HepG2 (cell line): ENCODE results near the gene TMEM200A. TPM values are rescaled to one million over a fixed set of nuclear protein-coding genes. Genes with fewer than 3 reads are reported as not detected.

Source experiments
- ATAC-seq: fragments of 200-7000 bp; cut with Tn5 transposase; 3 replicates; pipeline ENCODE4 v1.9.1; 2020; ENCODE audit warnings: mild to moderate bottlenecking, moderate library complexity
- BruUV-seq: library from RNA; stranded (reverse); fragments of 400-500 nt; replicated peaks from 2 replicates; lab custom pipeline; 2021; lab: Mats Ljungman, UMichigan
- CTCF ChIA-PET: fragments of 300-600 bp; formaldehyde crosslinking; extraction: SDS; loops from one replicate; lab custom pipeline; 2021; ENCODE audit warnings: low total read pairs, inconsistent platforms, low intra/inter-chr PET ratio; lab: Yijun Ruan, JAX
- POLR2A ChIA-PET: fragments of 350-600 bp; sonication (Branson Sonifier 250); formaldehyde crosslinking; loops from one replicate; lab custom pipeline; 2020; ENCODE audit warnings: antibody characterized with exemption, inconsistent platforms; lab: Yijun Ruan, JAX
- DNase-seq: peaks from one replicate; pipeline ENCODE4 v3.0.0-alpha.2; 2015; ENCODE audit warnings: low spot score
- FAIRE-seq: peaks from 3 replicates; lab custom pipeline; 2011; peaks lifted over from hg19 to GRCh38; lab: Jason Lieb, UNC
- H2AFZ ChIP-seq: one replicate; pipeline ENCODE4 v1.6.1; 2011; ENCODE audit warnings: low read length, inconsistent platforms
- H3K27ac ChIP-seq: fragments of 300-600 bp; 3 replicates; pipeline ENCODE4 v1.8.0; 2011; ENCODE audit warnings: mixed run types, mild to moderate bottlenecking, mixed read lengths, low read length, inconsistent platforms; ENCODE audit not compliant: insufficient read depth; ENCODE audit errors: extremely low read length
- H3K27me3 ChIP-seq, 2 experiments: fragments of 200-600 bp in 1 of 2; 2 replicates in 1 of 2; 3 replicates in 1 of 2; pipeline versions ENCODE4 v1.6.0 to v1.8.0; 2011; ENCODE audit warnings: low read length in 2 of 2, mild to moderate bottlenecking in 2 of 2, moderate library complexity in 2 of 2, inconsistent platforms in 1 of 2; ENCODE audit not compliant: insufficient read depth in 2 of 2, control insufficient read depth in 1 of 2
- H3K36me3 ChIP-seq, 2 experiments: fragments of 200-600 bp in 1 of 2; replicated peaks in 1 of 2; 2 replicates in 1 of 2; 3 replicates in 1 of 2; pipeline versions ENCODE4 v1.5.1 to v1.8.0; 2011; ENCODE audit warnings: low read length in 2 of 2, inconsistent platforms in 1 of 2; ENCODE audit not compliant: insufficient read depth in 2 of 2, control insufficient read depth in 1 of 2
- H3K4me1 ChIP-seq: 2 replicates; pipeline ENCODE4 v1.5.1; 2012; ENCODE audit warnings: low read length, inconsistent platforms; ENCODE audit not compliant: insufficient read depth
- H3K4me2 ChIP-seq: 2 replicates; pipeline ENCODE4 v1.6.0; 2011; ENCODE audit warnings: low read depth, low read length, inconsistent platforms
- H3K4me3 ChIP-seq, 3 experiments: fragments of 200-600 bp in 1 of 3; sonication (generic), shearing (Covaris generic) in 1 of 3; replicated peaks in 1 of 3; 2 replicates each; pipeline ENCODE4 v1.5.1; 2011 to 2016; ENCODE audit warnings: low read length in 3 of 3, inconsistent platforms in 2 of 3, low read depth in 2 of 3, mild to moderate bottlenecking in 2 of 3, control low read depth in 1 of 3, mixed read lengths in 1 of 3; ENCODE audit not compliant: insufficient read depth in 1 of 3
- H3K79me2 ChIP-seq: one replicate; pipeline ENCODE4 v1.6.1; 2011; ENCODE audit warnings: low read length, inconsistent platforms; ENCODE audit not compliant: insufficient read depth
- H3K9ac ChIP-seq: 2 replicates; pipeline ENCODE4 v1.6.0; 2011; ENCODE audit warnings: mild to moderate bottlenecking, low read depth, low read length, inconsistent platforms; ENCODE audit not compliant: insufficient read depth
- H3K9me3 ChIP-seq: 2 replicates; pipeline ENCODE4 v1.5.1; 2012; ENCODE audit warnings: mild to moderate bottlenecking, low read length
- H4K20me1 ChIP-seq: 2 replicates; pipeline ENCODE4 v1.6.0; 2011; ENCODE audit warnings: inconsistent platforms, mild to moderate bottlenecking, low read length, moderate library complexity; ENCODE audit not compliant: insufficient read depth
- AGO2 ChIP-seq: fragments of 200-400 bp; formaldehyde crosslinking; optimal IDR thresholded peaks from 2 replicates; pipeline ENCODE3; 2017; ENCODE audit warnings: mild to moderate bottlenecking, low read depth, low read length, moderate library complexity
- NFIC ChIP-seq: IDR thresholded peaks from 2 replicates; pipeline ENCODE4 v1.6.1; 2012; ENCODE audit warnings: mild to moderate bottlenecking, low read length, inconsistent platforms
- SAFB2 ChIP-seq: sonication (generic); formaldehyde crosslinking; IDR thresholded peaks from 2 replicates; pipeline ENCODE4 v1.5.1; 2020; ENCODE audit warnings: missing genetic modification reagents, low read depth, mild to moderate bottlenecking, borderline replicate concordance
- SKIL ChIP-seq: sonication (generic); formaldehyde crosslinking; IDR thresholded peaks from 2 replicates; pipeline ENCODE4 v1.8.0; 2022; ENCODE audit warnings: missing genetic modification reagents, mild to moderate bottlenecking, moderate library complexity, borderline replicate concordance
- ZFY ChIP-seq: sonication (generic); formaldehyde crosslinking; IDR thresholded peaks from 2 replicates; pipeline ENCODE4 v1.4.0; 2020; ENCODE audit warnings: missing genetic modification reagents
- ZNF143 ChIP-seq: sonication (generic); formaldehyde crosslinking; IDR thresholded peaks from 2 replicates; pipeline ENCODE4 v1.4.0; 2020; ENCODE audit warnings: missing genetic modification reagents
- ZNF225 ChIP-seq: sonication (generic); formaldehyde crosslinking; IDR thresholded peaks from 2 replicates; pipeline ENCODE4 v1.4.0; 2020; ENCODE audit warnings: mild to moderate bottlenecking, missing genetic modification reagents
- ZNF382 ChIP-seq: sonication (generic); formaldehyde crosslinking; IDR thresholded peaks from 2 replicates; pipeline ENCODE4 v1.5.0; 2020; ENCODE audit warnings: missing genetic modification reagents, mild to moderate bottlenecking, borderline replicate concordance
- ZNF530 ChIP-seq: sonication (generic); formaldehyde crosslinking; IDR thresholded peaks from 2 replicates; pipeline ENCODE4 v1.5.0; 2020; ENCODE audit warnings: low read depth, mild to moderate bottlenecking, missing genetic modification reagents
- ZNF546 ChIP-seq: sonication (generic); formaldehyde crosslinking; conservative IDR thresholded peaks from 2 replicates; pipeline ENCODE4 v1.8.1; 2023; ENCODE audit warnings: mild to moderate bottlenecking, missing genetic modification reagents
- ZNF687 ChIP-seq: sonication (generic); formaldehyde crosslinking; IDR thresholded peaks from 2 replicates; pipeline ENCODE4 v1.5.1; 2020; ENCODE audit warnings: mild to moderate bottlenecking, missing genetic modification reagents, moderate library complexity
- WGBS: methylation state at CpG from one replicate; pipeline ENCODE4 v1.1.6; 2017; ENCODE audit warnings: low lambda C conversion rate; 5-methylcytosine and 5-hydroxymethylcytosine counted together
- in situ Hi-C: cut with HindIII; loops from 2 replicates; pipeline ENCODE4 v1.10.0; 2017; ENCODE audit warnings: low pct_unique_long_range_greater_than_20kb; ENCODE audit not compliant: extremely low pct_ligation_motif_present
- intact Hi-C: fragments of 100-400 bp; cut with micrococcal nuclease; formaldehyde crosslinking; loops from one replicate; pipeline ENCODE4 v1.10.0; 2022; ENCODE audit not compliant: unreplicated experiment
- polyA plus RNA-seq, 8 experiments: library from polyadenylated mRNA; depleted of rRNA in 3 of 8; stranded (reverse) in 7 of 8; unstranded in 1 of 8; fragments of >200 nt; fragmentation: Illumina TruSeq in 4 of 8; extraction: Trizol in 4 of 8; gene quantifications; 2 replicates each; pipeline versions ENCODE4 v1.2.1 to v1.2.3, GENCODE V29; 2011 to 2016; ENCODE audit warnings: low read depth in 4 of 8, missing spikeins in 1 of 8, mixed read lengths in 1 of 8; ENCODE audit not compliant: insufficient read depth in 1 of 8
- total RNA-seq, 5 experiments: library from RNA; depleted of rRNA; stranded (reverse); fragments of >200 nt; fragmentation: Illumina TruSeq; extraction: Trizol; gene quantifications; 2 replicates each; pipeline ENCODE4 v1.2.3, GENCODE V29; 2016; ENCODE audit warnings: low read depth in 1 of 5
- TF ChIP-seq, protein P1 (sequence below): sonication (generic); formaldehyde crosslinking; IDR thresholded peaks from 2 replicates; pipeline ENCODE4 v1.4.0; 2020; ENCODE audit warnings: missing genetic modification reagents, borderline replicate concordance

Gene TMEM200A
- total and polyA plus RNA-seq, 2 of the 13 experiments (the other 11 are each of a cell fraction or from before 2014, with no cell fraction given): 0.34 TPM; not detected in 1

GRCh38 chr6:130365166-130366106 lies at the start of gene TMEM200A (continued):
- TF ChIP-seq ZNF546 (CRISPR knock-in tag) (no peak), ZFY (0 out of 2 replicates have a peak, but pooled peaks have one; percentile 24), AGO2 (no peak), ZNF687 (CRISPR knock-in tag) (peak; percentile 60)

DNA sequence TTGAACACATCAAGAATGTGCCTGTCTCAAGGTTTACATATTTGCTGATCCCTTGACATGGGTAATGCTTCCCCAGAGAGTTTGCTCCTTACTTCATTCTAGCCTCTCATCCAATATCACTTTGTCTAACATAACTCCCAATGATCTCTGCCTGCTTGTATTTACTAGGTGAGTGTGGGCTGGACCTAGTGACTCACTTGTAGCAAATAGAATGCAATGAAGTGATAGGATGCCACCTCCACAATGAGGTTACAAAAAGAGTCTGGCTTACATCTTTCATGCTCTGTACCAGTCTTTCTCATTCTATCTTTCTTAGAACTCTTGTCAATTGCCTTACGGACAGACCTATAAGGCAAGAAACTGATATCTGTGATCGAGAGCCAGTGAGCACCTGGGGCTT lies 44.9 kb upstream of the TMEM200A start:
- DNase-seq (no peak), ATAC-seq (no peak), FAIRE-seq (no peak)
- Histone ChIP-seq H3K79me2 (no peaks in the 10 kb centered on the region), H3K36me3 (no peaks in the 10 kb centered on the region), H3K4me1 (no peaks in the 10 kb centered on the region), H3K27ac (no peak overlapping the region), H3K9me3 (no peaks in the 10 kb centered on the region), H3K27me3 (no peaks in the 10 kb centered on the region), H3K9ac (no peak overlapping the region), H2AFZ (no peak overlapping the region), H3K4me2 (no peak overlapping the region), H3K4me3 (no peak overlapping the region), H4K20me1 (no peaks in the 10 kb centered on the region)
- ChIA-PET POLR2A (no interaction called here), CTCF (no interaction called here)
- intact Hi-C loops (loop anchor here (5.0 kb wide), 1 partner anchor 506 kb away; the partner anchor contains the start of gene SMLR1), in situ Hi-C loops (loop anchor here (5.0 to 10.0 kb wide), 2 partner anchors 434 to 521 kb away; no protein-coding TSS in a partner anchor)
- no TSS peak for BruUV-seq
- WGBS: 0% methylated on average over 2 of the region's 2 CpGs
- TF ChIP-seq ZNF225 (CRISPR knock-in tag) (no peak), SKIL (CRISPR knock-in tag) (no peak), ZNF530 (no peak), SAFB2 (CRISPR knock-in tag) (no peak), NFIC (no peak), ZNF382 (CRISPR knock-in tag) (no peak), ZNF143 (no peak)
- TF ChIP-seq, protein P1, sequence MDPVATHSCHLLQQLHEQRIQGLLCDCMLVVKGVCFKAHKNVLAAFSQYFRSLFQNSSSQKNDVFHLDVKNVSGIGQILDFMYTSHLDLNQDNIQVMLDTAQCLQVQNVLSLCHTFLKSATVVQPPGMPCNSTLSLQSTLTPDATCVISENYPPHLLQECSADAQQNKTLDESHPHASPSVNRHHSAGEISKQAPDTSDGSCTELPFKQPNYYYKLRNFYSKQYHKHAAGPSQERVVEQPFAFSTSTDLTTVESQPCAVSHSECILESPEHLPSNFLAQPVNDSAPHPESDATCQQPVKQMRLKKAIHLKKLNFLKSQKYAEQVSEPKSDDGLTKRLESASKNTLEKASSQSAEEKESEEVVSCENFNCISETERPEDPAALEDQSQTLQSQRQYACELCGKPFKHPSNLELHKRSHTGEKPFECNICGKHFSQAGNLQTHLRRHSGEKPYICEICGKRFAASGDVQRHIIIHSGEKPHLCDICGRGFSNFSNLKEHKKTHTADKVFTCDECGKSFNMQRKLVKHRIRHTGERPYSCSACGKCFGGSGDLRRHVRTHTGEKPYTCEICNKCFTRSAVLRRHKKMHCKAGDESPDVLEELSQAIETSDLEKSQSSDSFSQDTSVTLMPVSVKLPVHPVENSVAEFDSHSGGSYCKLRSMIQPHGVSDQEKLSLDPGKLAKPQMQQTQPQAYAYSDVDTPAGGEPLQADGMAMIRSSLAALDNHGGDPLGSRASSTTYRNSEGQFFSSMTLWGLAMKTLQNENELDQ (CRISPR knock-in tag): no peak
